ENCODE results near the gene POU2AF3. TPM values are rescaled to one million over a fixed set of nuclear protein-coding genes. Genes with fewer than 3 reads are reported as not detected.

The POU2AF3 gene
- total RNA-seq, 3 donors from 2014 or later (not counting 1 experiment from before 2014, with no cell fraction given) = not detected

GRCh38 chr11:111301004-111301841 lies 2.9 kb downstream of the POU2AF3 start:
- DNase-seq = no peak
- intact Hi-C loops (cut with micrococcal nuclease) = no loop called here
- Mint-ChIP-seq H3K27ac (no peak overlapping the region), H3K36me3 (no peaks in the 10 kb centered on the region), H3K4me1 (no peaks in the 10 kb centered on the region), H3K9me3 (no peaks in the 10 kb centered on the region), H3K4me3 (no peak overlapping the region), H3K27me3 (ENCODE audit: low read depth in 2 of 2) (peaks cover 36 to 57% of the 10 kb centered on the region in 2 donors)
- Histone ChIP-seq H3K4me1 (ENCODE audit: control insufficient read depth, insufficient read depth, low read length) (no peaks in the 10 kb centered on the region), H3K27me3 (ENCODE audit: control insufficient read depth, insufficient read depth, low read length) (peaks cover 6% of the 10 kb centered on the region), H3K9me3 (ENCODE audit: control insufficient read depth, insufficient read depth, low read length) (no peaks in the 10 kb centered on the region), H3K36me3 (ENCODE audit: control insufficient read depth, insufficient read depth, low read length) (no peaks in the 10 kb centered on the region), H3K4me3 (ENCODE audit: low read length) (no peak overlapping the region), H3K27ac (ENCODE audit: low read length) (no peak overlapping the region)
- no peak for TF ChIP-seq CTCF (IDR thresholded peaks at IDR 0.05)
- WGBS (ENCODE audit: insufficient coverage) = 89% methylated on average over 4 of the region's 5 CpGs
- no peak for ATAC-seq

GRCh38 chr11:111301842-111302118 lies 3.4 kb downstream of the POU2AF3 start:
- Histone ChIP-seq H3K36me3 (ENCODE audit: control insufficient read depth, insufficient read depth, low read length) (no peaks in the 10 kb centered on the region), H3K4me3 (ENCODE audit: low read length) (no peak overlapping the region), H3K27ac (ENCODE audit: low read length) (no peak overlapping the region), H3K4me1 (ENCODE audit: control insufficient read depth, insufficient read depth, low read length) (no peaks in the 10 kb centered on the region), H3K27me3 (ENCODE audit: control insufficient read depth, insufficient read depth, low read length) (peaks cover 6% of the 10 kb centered on the region), H3K9me3 (ENCODE audit: control insufficient read depth, insufficient read depth, low read length) (no peaks in the 10 kb centered on the region)
- Mint-ChIP-seq H3K36me3 (no peaks in the 10 kb centered on the region), H3K9me3 (no peaks in the 10 kb centered on the region), H3K4me1 (no peaks in the 10 kb centered on the region), H3K27me3 (ENCODE audit: low read depth in 2 of 2) (peaks cover 38 to 63% of the 10 kb centered on the region in 2 donors), H3K27ac (no peak overlapping the region), H3K4me3 (no peak overlapping the region)
- intact Hi-C loops (cut with micrococcal nuclease) = no loop called here
- WGBS (ENCODE audit: insufficient coverage) = 98% methylated on average over 3 of the region's 3 CpGs
- no peak for ATAC-seq
- DNase-seq = no peak
- no peak for TF ChIP-seq CTCF (IDR thresholded peaks at IDR 0.05)

- TF ChIP-seq CTCF (IDR thresholded peaks at IDR 0.05) = no peak
- no peak overlapping the region for H3K4me3 ChIP-seq (ENCODE audit: low read length)
- H3K27me3 ChIP-seq (ENCODE audit: control insufficient read depth, insufficient read depth, low read length) = peaks cover 6% of the 10 kb centered on the region
- H3K27me3 Mint-ChIP-seq (ENCODE audit: low read depth in 2 of 2) = peaks cover 40 to 65% of the 10 kb centered on the region in 2 donors
- H3K36me3 ChIP-seq (ENCODE audit: control insufficient read depth, insufficient read depth, low read length) = no peaks in the 10 kb centered on the region
- H3K4me1 Mint-ChIP-seq = no peaks in the 10 kb centered on the region
- no peak overlapping the region for H3K4me3 Mint-ChIP-seq
- no peak overlapping the region for H3K27ac Mint-ChIP-seq
- no peaks in the 10 kb centered on the region for H3K9me3 Mint-ChIP-seq
- DNase-seq (no peak), ATAC-seq (no peak)
- 59% methylated on average over 3 of the region's 3 CpGs for WGBS (ENCODE audit: insufficient coverage)
- H3K27ac ChIP-seq (ENCODE audit: low read length) = no peak overlapping the region
- H3K9me3 ChIP-seq (ENCODE audit: control insufficient read depth, insufficient read depth, low read length) = no peaks in the 10 kb centered on the region
- H3K4me1 ChIP-seq (ENCODE audit: control insufficient read depth, insufficient read depth, low read length) = no peaks in the 10 kb centered on the region
- H3K36me3 Mint-ChIP-seq = no peaks in the 10 kb centered on the region
- intact Hi-C loops (cut with micrococcal nuclease) = no loop called here
Observed at GRCh38 chr11:111302298-111302697, 4.0 kb downstream of the POU2AF3 start.

GRCh38 chr11:111303461-111303860 lies 5.1 kb downstream of the POU2AF3 start:
- H3K27me3 Mint-ChIP-seq (ENCODE audit: low read depth in 2 of 2) = peaks cover 38 to 73% of the 10 kb centered on the region in 2 donors
- DNase-seq (no peak), ATAC-seq (no peak)
- no peaks in the 10 kb centered on the region for H3K4me1 Mint-ChIP-seq
- no peaks in the 10 kb centered on the region for H3K36me3 Mint-ChIP-seq
- Histone ChIP-seq H3K4me1 (ENCODE audit: control insufficient read depth, insufficient read depth, low read length) (no peaks in the 10 kb centered on the region), H3K36me3 (ENCODE audit: control insufficient read depth, insufficient read depth, low read length) (no peaks in the 10 kb centered on the region), H3K27ac (ENCODE audit: low read length) (no peak overlapping the region), H3K9me3 (ENCODE audit: control insufficient read depth, insufficient read depth, low read length) (no peaks in the 10 kb centered on the region), H3K27me3 (ENCODE audit: control insufficient read depth, insufficient read depth, low read length) (peaks cover 6% of the 10 kb centered on the region), H3K4me3 (ENCODE audit: low read length) (no peak overlapping the region)
- intact Hi-C loops (cut with micrococcal nuclease) = no loop called here
- 71% methylated on average over 2 of the region's 4 CpGs for WGBS (ENCODE audit: insufficient coverage)
- H3K9me3 Mint-ChIP-seq = no peaks in the 10 kb centered on the region
- no peak overlapping the region for H3K27ac Mint-ChIP-seq
- no peak overlapping the region for H3K4me3 Mint-ChIP-seq
- TF ChIP-seq CTCF (IDR thresholded peaks at IDR 0.05) = no peak

Data from natural killer cell (primary cell).